AG20443 (cell line): Measurements from ENCODE around the gene KCNA5.

Source experiments
- DNase-seq: peaks from one replicate; pipeline ENCODE4 v3.0.0; 2012; ENCODE audit warnings: low spot score, mixed read lengths

Gene KCNA5

GRCh38 chr12:5064913-5065490, 21.3 kb downstream of the KCNA5 start:
- DNase-seq, result no peak

DNA sequence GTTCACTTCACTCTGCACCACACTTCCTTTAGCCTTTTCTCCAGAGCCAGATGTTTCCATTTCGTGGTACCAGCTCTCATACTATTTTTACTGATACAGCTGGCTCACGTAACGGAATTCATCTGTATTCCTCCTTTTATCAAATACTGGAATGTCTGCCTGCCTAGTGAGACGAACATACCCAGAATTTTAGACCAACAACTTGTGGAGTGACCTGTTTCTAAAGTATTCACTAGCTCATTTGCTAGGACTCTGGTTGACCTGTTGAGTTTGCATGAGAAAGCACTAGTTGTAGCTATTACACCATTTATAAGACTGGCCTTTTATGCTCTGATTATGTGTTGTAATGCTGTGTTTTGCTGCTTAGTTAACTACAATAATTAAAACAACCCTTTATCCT, 22.6 kb downstream of the KCNA5 start:
- DNase-seq, result no peak

DNA sequence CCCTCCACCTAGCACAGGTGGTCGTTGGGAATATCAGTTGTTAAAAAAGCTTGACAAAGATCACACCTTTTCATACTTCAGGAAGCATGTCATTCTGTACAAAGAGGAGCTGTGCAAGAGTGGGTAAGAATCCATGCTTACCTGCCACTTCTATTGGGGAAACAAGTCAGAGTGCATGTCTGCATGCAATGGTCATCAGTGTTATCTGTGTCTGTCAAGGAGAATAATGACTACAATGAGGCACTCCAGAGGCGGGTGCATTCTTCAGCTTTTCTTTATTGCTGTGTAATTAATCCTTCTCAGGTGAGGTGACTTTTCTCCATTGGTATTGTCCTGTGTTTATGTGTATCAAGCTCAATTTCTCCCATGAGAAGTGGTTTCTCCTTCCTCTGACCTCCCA, 24.4 kb downstream of the KCNA5 start:
- no peak for DNase-seq

GRCh38 chr12:5068619-5069018, 24.9 kb downstream of the KCNA5 start:
- no peak for DNase-seq

DNA sequence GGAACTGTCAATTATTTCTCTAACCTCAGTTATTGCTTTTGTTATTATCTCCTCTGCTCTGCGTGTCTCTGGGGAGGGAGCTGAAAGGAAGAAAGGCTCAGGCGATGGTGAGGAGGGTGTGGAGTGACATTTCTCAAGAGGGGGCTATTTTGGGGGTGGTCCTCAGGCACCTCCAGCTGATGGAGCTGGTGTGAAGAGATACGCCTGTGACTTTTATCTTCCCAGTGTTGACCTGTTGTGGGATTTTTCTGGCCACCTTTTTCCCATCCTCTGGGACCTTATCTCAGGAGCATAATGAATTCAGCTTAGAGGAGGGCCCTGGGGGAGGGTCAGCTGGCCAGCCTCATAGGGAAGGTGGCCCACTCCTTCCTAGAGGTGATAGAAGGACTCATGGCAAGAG, 26.4 kb downstream of the KCNA5 start:
- DNase-seq, result no peak

DNA sequence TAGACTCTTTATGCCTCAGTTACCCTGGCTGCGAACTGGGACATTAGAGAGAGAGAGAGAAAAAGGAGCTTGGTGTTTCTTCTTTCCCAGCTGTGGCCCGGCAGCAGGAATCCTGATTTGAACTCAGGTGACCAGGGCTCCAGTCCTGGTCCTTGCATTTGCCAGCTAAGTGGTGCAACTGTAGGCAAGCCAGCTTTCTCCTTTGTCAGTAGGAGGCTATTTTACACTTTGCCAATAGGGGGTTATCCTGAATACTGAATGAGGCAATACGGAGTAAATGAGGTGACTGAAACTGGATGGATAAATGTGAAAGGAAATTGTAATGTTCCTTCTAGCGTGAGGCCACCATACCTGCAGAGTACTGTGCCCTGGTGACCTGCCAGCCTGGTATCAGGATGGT, 27.8 kb downstream of the KCNA5 start:
- DNase-seq, result no peak

GRCh38 chr12:5072311-5072710, 28.6 kb downstream of the KCNA5 start:
- no peak for DNase-seq

DNA sequence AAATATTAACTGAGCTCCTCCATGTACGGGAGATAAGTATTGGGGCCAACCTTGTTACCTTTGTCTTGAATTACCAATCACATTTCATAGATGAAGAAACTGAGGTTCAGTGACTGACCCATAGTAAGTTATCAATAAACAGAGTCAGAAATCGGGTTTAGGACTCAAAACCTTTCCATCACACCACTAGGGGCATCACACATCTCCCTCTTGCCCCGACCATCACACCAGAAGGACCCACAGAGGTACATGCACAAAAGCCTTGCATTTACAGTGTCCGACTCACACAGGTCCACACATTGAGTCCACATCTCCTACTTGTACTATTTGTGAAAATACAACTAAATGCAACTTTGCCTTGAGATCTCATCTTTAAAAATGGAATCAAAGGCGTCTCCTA, 29.4 kb downstream of the KCNA5 start:
- DNase-seq, result no peak

DNA sequence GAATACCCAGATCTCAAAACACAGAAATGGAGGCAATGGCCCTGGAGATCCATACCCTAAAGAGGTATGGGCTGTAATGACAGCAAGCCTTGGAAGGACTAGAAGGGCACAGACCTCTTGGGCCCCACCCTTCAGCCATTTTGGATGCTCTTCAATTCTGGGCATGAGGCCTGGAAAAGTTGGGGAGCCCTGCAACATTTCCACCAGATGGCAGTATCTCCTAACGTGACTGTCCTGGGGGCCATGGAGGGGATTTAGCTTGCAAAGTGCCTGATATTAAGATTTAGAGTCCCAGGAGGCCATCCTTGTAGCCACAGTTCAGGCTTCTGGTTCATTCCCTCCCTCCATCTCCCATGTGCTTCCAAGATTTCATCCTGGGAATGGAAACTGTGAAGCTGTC, 30.2 kb downstream of the KCNA5 start:
- DNase-seq, result peak; percentile 74

DNA sequence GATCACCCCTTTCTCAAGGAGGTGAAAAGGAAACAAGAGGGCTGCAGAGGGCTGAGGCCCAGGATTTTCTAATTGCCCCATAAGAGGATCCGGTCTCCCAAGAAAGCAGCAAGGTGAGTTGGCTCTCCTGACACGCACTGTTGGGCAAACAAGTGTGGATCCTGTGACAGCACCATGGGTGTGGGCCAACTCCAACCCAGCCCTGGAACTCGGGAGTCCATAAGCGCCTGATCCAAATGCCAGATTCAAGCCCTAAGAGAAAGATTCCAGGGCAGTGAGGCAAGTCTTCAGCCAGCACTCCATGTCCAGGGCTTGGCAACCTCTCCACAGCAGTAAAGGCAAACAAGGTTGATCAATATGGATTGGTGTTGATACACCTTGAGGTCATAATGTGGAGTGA, 33.1 kb downstream of the KCNA5 start:
- no peak for DNase-seq

GRCh38 chr12:5078423-5078822, 34.7 kb downstream of the KCNA5 start:
- DNase-seq, result no peak

DNA sequence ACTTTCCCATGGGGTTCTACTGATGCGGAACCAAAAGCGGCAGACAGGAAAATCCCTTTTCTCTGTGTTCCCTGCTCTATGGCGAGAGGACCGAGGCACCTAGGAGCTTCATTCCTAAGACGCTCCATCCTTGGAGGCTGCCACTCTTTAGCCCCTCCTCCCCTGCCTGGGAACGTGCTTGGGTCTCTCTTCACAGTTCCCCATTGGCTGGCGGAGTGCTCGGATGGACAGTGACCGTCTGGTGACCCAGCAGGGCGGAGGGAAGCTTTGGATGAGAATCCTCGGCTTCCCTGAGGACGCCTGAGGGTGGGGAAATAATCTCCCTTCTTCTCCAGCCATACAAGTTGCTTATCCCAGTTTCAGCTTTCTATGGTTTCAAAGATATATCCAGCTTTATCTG, 37.3 kb downstream of the KCNA5 start:
- no peak for DNase-seq

GRCh38 chr12:5083955-5084849, 40.5 kb downstream of the KCNA5 start:
- DNase-seq, result peak; percentile 72

- peak; percentile 81 for DNase-seq
Observed at GRCh38 chr12:5085896-5086295, 42.2 kb downstream of the KCNA5 start.

- no peak for DNase-seq
Observed at GRCh38 chr12:5087831-5088554, 44.3 kb downstream of the KCNA5 start.

- peak; percentile 81 for DNase-seq
Observed at GRCh38 chr12:5088586-5089264, 45.0 kb downstream of the KCNA5 start.

DNA sequence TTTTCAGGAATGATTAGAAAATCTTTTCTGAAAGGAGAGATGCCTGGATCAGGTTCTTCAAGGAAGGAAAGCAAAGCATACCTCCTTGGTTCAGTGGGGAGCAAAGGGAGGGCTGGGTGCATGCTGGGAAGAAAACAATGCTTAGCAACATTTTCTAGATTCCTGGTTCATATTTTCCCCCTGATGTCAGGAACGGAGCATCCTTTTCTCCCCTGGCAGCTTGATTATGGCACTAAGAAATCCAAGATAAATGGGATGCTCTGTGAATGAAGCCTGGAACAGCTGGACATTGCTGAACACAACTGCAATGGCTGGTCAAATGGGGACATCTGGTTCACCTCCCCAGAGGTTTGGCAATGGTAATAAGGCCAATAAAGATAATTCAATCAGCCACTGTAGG, 50.9 kb downstream of the KCNA5 start:
- DNase-seq, result peak; percentile 57

GRCh38 chr12:5094986-5095385, 51.3 kb downstream of the KCNA5 start:
- peak; percentile 36 for DNase-seq
